HG02973 (cell line): ENCODE results near the gene KDM8.

Experiments used
- ATAC-seq: cut with Tn5 transposase; IDR thresholded peaks from one replicate; pipeline ENCODE4 v1.9.1; 2021; ENCODE audit warnings: moderate library complexity; ENCODE audit not compliant: unreplicated experiment

KDM8 gene

GRCh38 chr16:27264151-27264550 lies 60.8 kb downstream of the KDM8 start:
- no peak for ATAC-seq

DNA sequence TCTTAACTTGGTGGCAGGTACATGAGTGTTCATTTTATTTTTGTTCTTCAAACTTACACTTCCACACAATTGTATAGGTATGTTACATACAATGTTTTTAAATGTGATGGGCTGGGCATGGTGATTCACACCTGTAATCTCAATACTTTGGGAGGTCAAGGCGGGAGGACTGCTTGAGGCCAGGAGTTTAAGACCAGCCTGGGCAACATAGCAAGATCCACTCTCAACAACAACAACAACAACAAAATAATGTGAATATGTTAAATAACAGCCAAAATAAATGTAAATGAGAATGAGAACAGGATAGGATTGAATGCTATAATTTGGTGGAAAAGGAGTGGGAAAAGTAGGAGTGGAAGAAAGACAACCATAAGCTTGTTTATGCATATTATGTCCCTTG lies 62.7 kb downstream of the KDM8 start:
- no peak for ATAC-seq

GRCh38 chr16:27267037-27267677 lies 63.8 kb downstream of the KDM8 start:
- no peak for ATAC-seq

GRCh38 chr16:27268376-27269299 lies 65.3 kb downstream of the KDM8 start, which contains the start of gene NSMCE1:
Gene NSMCE1 (minus strand): TSS chr16:27268772. CDS start chr16:27257570, 11,202 bp downstream.
- peak; percentile 86 for ATAC-seq

DNA sequence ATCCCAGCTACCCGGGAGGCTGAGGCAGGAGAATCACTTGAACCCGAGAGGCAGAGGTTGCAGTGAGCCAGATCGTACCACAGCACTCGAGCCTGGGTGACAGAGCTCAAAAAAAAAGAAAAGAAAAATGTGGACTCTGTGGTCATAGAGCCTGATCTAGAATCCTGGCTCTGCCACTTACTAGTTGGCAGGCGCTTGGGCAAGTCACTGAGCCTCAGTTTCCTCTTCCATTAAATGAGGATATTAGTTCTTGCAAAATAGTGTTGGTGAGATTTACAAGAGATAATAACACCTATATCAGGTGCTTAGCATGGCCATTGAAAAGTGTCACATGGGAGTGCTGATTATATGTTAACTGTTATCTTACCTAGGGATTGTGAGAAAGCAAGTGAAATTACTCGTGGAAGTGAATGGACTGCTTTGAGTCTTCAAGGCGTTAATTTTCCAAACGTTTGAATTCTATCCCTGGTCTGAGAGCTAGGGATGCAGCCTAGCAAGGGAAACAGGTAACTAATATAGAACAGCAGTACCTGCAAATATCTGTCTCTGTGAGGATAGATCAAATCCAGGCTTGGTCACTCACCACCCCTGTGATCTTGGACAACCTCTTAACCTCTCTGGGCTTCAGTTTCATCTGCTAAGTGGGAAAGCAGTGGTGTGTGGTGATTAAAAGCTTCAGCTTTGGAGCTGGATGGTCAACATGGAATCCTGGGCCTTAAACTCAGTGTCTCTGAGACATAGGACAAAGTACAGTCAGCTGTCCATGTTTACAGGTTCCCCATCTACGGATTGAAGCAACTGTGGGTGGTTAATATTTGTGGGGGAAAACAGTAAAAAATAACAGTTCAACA lies 66.2 kb downstream of the KDM8 start:
- no peak for ATAC-seq

DNA sequence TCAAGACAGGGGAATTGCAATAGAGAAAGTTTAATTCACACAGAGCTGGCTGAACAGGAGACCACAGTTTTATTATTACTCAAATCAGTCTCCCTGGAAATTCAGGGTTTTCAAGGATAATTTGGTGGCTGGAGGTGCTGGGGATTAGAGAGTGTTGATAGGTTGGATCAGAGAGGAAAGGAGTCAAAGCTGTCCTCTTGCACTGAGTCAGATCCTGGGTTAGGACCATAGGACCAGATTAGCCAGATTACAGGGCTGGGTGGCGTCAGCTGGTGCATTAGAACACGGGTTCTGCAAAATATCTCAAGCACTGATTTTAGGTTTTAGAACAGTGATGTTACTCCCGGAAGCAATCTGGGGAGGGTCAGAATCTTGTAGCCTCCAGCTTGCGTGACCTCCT lies 67.0 kb downstream of the KDM8 start:
- ATAC-seq = no peak
